Endothelial cell of umbilical vein (primary cell): ENCODE data around the gene ATP1A3. TPM values are rescaled to one million over a fixed set of nuclear protein-coding genes. Genes with fewer than 3 reads are reported as not detected.

Experiments
- BruUV-seq: library from RNA; stranded (reverse); fragments of 400-500 nt; replicated peaks from 2 replicates; lab custom pipeline; 2021; lab: Mats Ljungman, UMichigan
- CTCF ChIA-PET: fragments of 300-600, 350-600 bp; sonication (Branson Sonifier 250); formaldehyde crosslinking; loops from one replicate; lab custom pipeline; 2021; ENCODE audit warnings: antibody characterized with exemption, inconsistent platforms; lab: Charles Lee
- POLR2A ChIA-PET: fragments of 300-600, 350-600 bp; sonication (Branson Sonifier 250); formaldehyde crosslinking; loops from one replicate; lab custom pipeline; 2021; ENCODE audit warnings: antibody characterized with exemption, inconsistent platforms; lab: Charles Lee
- DNase-seq: peaks from one replicate; pipeline ENCODE4 v3.0.0-alpha.2; 2011; ENCODE audit warnings: low read depth, low spot score
- FAIRE-seq: peaks from 2 replicates; lab custom pipeline; 2011; peaks lifted over from hg19 to GRCh38; lab: Jason Lieb, UNC
- H2AFZ ChIP-seq: 2 replicates; pipeline ENCODE4 v1.6.0; 2012; ENCODE audit warnings: low read depth, low read length, control low read depth, inconsistent platforms
- H3K27ac ChIP-seq: 2 replicates; pipeline ENCODE4 v1.5.1; 2011; ENCODE audit warnings: low read depth, mild to moderate bottlenecking, control low read depth, low read length, moderate library complexity; ENCODE audit not compliant: insufficient read depth
- H3K27me3 ChIP-seq, 2 experiments: 2 replicates each; pipeline versions ENCODE4 v1.6.0 to v1.6.1; 2011; ENCODE audit warnings: low read length in 2 of 2, mixed read lengths in 1 of 2; ENCODE audit not compliant: control insufficient read depth in 2 of 2, insufficient read depth in 2 of 2
- H3K36me3 ChIP-seq, 2 experiments: 2 replicates in 1 of 2; 3 replicates in 1 of 2; pipeline ENCODE4 v1.5.1; 2011; ENCODE audit warnings: low read length in 2 of 2, mild to moderate bottlenecking in 1 of 2, moderate library complexity in 1 of 2; ENCODE audit not compliant: control insufficient read depth in 2 of 2, insufficient read depth in 2 of 2; ENCODE audit errors: extremely low read depth in 1 of 2
- H3K4me1 ChIP-seq: 3 replicates; pipeline ENCODE4 v1.5.1; 2011; ENCODE audit warnings: mild to moderate bottlenecking, low read length; ENCODE audit not compliant: control insufficient read depth, insufficient read depth; ENCODE audit errors: extremely low read depth
- H3K4me2 ChIP-seq: 2 replicates; pipeline ENCODE4 v1.6.1; 2011; ENCODE audit warnings: low read length, control low read depth, mixed read lengths; ENCODE audit not compliant: insufficient read depth
- H3K4me3 ChIP-seq, 3 experiments: fragments of 200-600 bp in 1 of 3; sonication (generic), shearing (Covaris generic) in 1 of 3; replicated peaks in 1 of 3; 2 replicates each; pipeline ENCODE4 v1.5.1; 2011 to 2016; ENCODE audit warnings: control low read depth in 3 of 3, low read length in 3 of 3, mild to moderate bottlenecking in 2 of 3, inconsistent platforms in 1 of 3, low read depth in 1 of 3, moderate library complexity in 1 of 3; ENCODE audit not compliant: insufficient read depth in 1 of 3
- H3K79me2 ChIP-seq: 2 replicates; pipeline ENCODE4 v1.6.0; 2012; ENCODE audit warnings: low read length, inconsistent platforms; ENCODE audit not compliant: control insufficient read depth, insufficient read depth
- H3K9ac ChIP-seq: replicated peaks from 2 replicates; pipeline ENCODE3; 2011; ENCODE audit warnings: low read length, control low read depth; ENCODE audit not compliant: insufficient read depth; ENCODE audit errors: extremely low read depth
- H3K9me1 ChIP-seq: replicated peaks from 3 replicates; pipeline ENCODE4 v1.6.0; 2011; ENCODE audit warnings: mild to moderate bottlenecking, low read length; ENCODE audit not compliant: control insufficient read depth, insufficient read depth; ENCODE audit errors: extremely low read depth
- H3K9me3 ChIP-seq: replicated peaks from 2 replicates; pipeline ENCODE4 v1.5.1; 2012; ENCODE audit warnings: low read length, inconsistent platforms; ENCODE audit not compliant: control insufficient read depth, insufficient read depth
- H4K20me1 ChIP-seq: replicated peaks from 2 replicates; pipeline ENCODE3; 2011; ENCODE audit warnings: mild to moderate bottlenecking, low read length; ENCODE audit not compliant: control insufficient read depth, insufficient read depth; ENCODE audit errors: extremely low read depth
- EZH2 ChIP-seq: IDR thresholded peaks from 2 replicates; pipeline ENCODE4 v1.6.1; 2012; ENCODE audit warnings: borderline replicate concordance, low read depth, mild to moderate bottlenecking, moderate library complexity, low read length, inconsistent platforms; ENCODE audit not compliant: severe bottlenecking
- FOS ChIP-seq: IDR thresholded peaks from 2 replicates; pipeline ENCODE4 v1.6.1; 2011; ENCODE audit warnings: mild to moderate bottlenecking, low read length, moderate library complexity, borderline replicate concordance; ENCODE audit not compliant: insufficient read depth
- GATA2 ChIP-seq: IDR thresholded peaks from 2 replicates; pipeline ENCODE4 v1.7.0; 2011; ENCODE audit warnings: low read depth, mild to moderate bottlenecking, moderate library complexity, mixed read lengths, low read length; ENCODE audit not compliant: insufficient read length, insufficient read depth
- JUN ChIP-seq: IDR thresholded peaks from 2 replicates; pipeline ENCODE4 v1.6.1; 2011; ENCODE audit warnings: borderline replicate concordance, low read depth; ENCODE audit not compliant: insufficient read length, insufficient read depth
- MAX ChIP-seq: IDR thresholded peaks from 2 replicates; pipeline ENCODE4 v1.6.1; 2011; ENCODE audit not compliant: insufficient read depth, insufficient read length
- MYC ChIP-seq: IDR thresholded peaks from one replicate; pipeline ENCODE4 v1.6.1; 2011; ENCODE audit warnings: mild to moderate bottlenecking, low read depth, low read length
- POLR2AphosphoS5 ChIP-seq: IDR thresholded peaks from 2 replicates; pipeline ENCODE4 v1.6.1; 2012; ENCODE audit warnings: low read depth, mild to moderate bottlenecking, control low read depth, low read length, moderate library complexity; ENCODE audit not compliant: insufficient read depth
- dilution Hi-C: fragments of 300-500 bp; cut with MboI; formaldehyde crosslinking; loops from one replicate; pipeline ENCODE4 v1.15.0; 2019; ENCODE audit warnings: low sequenced_read_pairs; ENCODE audit not compliant: extremely low pct_ligation_motif_present
- intact Hi-C: fragments of 100-400 bp; cut with micrococcal nuclease; formaldehyde crosslinking; loops from one replicate; pipeline ENCODE4 v1.10.0; 2022
- polyA plus RNA-seq, 4 experiments: library from polyadenylated mRNA; depleted of rRNA in 3 of 4; stranded (reverse) in 3 of 4; unstranded in 1 of 4; fragments of >200 nt; gene quantifications; 2 replicates each; pipeline versions ENCODE4 v1.2.1 to v1.2.3, GENCODE V29; 2011 to 2012; ENCODE audit warnings: missing spikeins in 1 of 4
- total RNA-seq: library from RNA; stranded (reverse); gene quantifications from 2 replicates; pipeline ENCODE4 v1.2.3, GENCODE V29; 2021

The ATP1A3 gene
- total and polyA plus RNA-seq, 2 donors (not counting 3 experiments of a cell fraction or from before 2014, with no cell fraction given) = 0.40 TPM; not detected in 1

- CTCF ChIA-PET = interaction anchor here (1.0 kb wide), 1 partner anchor 12 kb away, joined by 3 read pairs; no protein-coding TSS in a partner anchor
- POLR2A ChIA-PET = no interaction called here
- intact Hi-C loops = no loop called here
Observed at GRCh38 chr19:41920882-41921576, 73.0 kb downstream of the ATP1A3 start.

GRCh38 chr19:41919948-41920712 lies 73.9 kb downstream of the ATP1A3 start:
- FAIRE-seq = no peak
- POLR2A ChIA-PET = no interaction called here

More at GRCh38 chr19:41920882-41921576, 73.0 kb downstream of the ATP1A3 start:
- Histone ChIP-seq H2AFZ (no peak overlapping the region), H3K9me1 (no peaks in the 10 kb centered on the region), H3K9me3 (no peaks in the 10 kb centered on the region), H3K4me3 (no peak overlapping the region), H3K79me2 (no peaks in the 10 kb centered on the region), H3K27me3 (peaks cover 48 to 53% of the 10 kb centered on the region in 2 experiments), H4K20me1 (no peaks in the 10 kb centered on the region), H3K36me3 (no peaks in the 10 kb centered on the region), H3K4me1 (no peaks in the 10 kb centered on the region), H3K27ac (no peak overlapping the region), H3K9ac (no peak overlapping the region), H3K4me2 (no peak overlapping the region)
- no TSS peak for BruUV-seq
- TF ChIP-seq EZH2 (peak; percentile 54), GATA2 (no peak), FOS (no peak)
- dilution Hi-C loops = no loop called here
- DNase-seq (no peak), FAIRE-seq (no peak)

More at GRCh38 chr19:41919948-41920712, 73.9 kb downstream of the ATP1A3 start:
- no peaks in the 10 kb centered on the region for H4K20me1 ChIP-seq
- dilution Hi-C loops = no loop called here
- H3K27me3 ChIP-seq = peaks cover 54 to 55% of the 10 kb centered on the region in 2 experiments
- H3K9me1 ChIP-seq = no peaks in the 10 kb centered on the region
- no peaks in the 10 kb centered on the region for H3K79me2 ChIP-seq
- no peak overlapping the region for H2AFZ ChIP-seq
- no peaks in the 10 kb centered on the region for H3K4me1 ChIP-seq
- H3K36me3 ChIP-seq = no peaks in the 10 kb centered on the region
- H3K4me2 ChIP-seq = no peak overlapping the region
- TF ChIP-seq FOS (no peak), POLR2AphosphoS5 (no peak), MYC (no peak), JUN (no peak), MAX (no peak)
- no peak overlapping the region for H3K9ac ChIP-seq
- no peak for DNase-seq
- BruUV-seq = no TSS peak
- H3K27ac ChIP-seq = no peak overlapping the region
- H3K4me3 ChIP-seq = no peak overlapping the region
- intact Hi-C loops = no loop called here
- CTCF ChIA-PET = no interaction called here
- H3K9me3 ChIP-seq = no peaks in the 10 kb centered on the region
